HG02943 (cell line): ENCODE results near the gene HSPB6.

Experiments
- ATAC-seq: cut with Tn5 transposase; IDR thresholded peaks from one replicate; pipeline ENCODE4 v1.9.1; 2021; ENCODE audit warnings: mild to moderate bottlenecking, low read depth, moderate library complexity; ENCODE audit not compliant: unreplicated experiment

HSPB6 gene

GRCh38 chr19:35717665-35718344 is 39.0 kb downstream of the HSPB6 start, which contains the start of gene KMT2B:
Gene KMT2B (plus strand): TSS chr19:35718003. CDS start chr19:35718019, 16 bp downstream.
- no peak for ATAC-seq

- peak; percentile 58 for ATAC-seq
Measured at GRCh38 chr19:35716801-35717664, 39.8 kb downstream of the HSPB6 start.

- peak; percentile 1 for ATAC-seq
Measured at GRCh38 chr19:35715981-35716800, 40.6 kb downstream of the HSPB6 start.

GRCh38 chr19:35715355-35715809 is 41.4 kb downstream of the HSPB6 start:
- no peak for ATAC-seq

GRCh38 chr19:35714601-35715354 is 42.1 kb downstream of the HSPB6 start:
- ATAC-seq = no peak

- no peak for ATAC-seq
Measured at GRCh38 chr19:35713904-35714495, 42.8 kb downstream of the HSPB6 start.

- ATAC-seq = no peak
Measured at GRCh38 chr19:35713506-35713850, 43.4 kb downstream of the HSPB6 start.

- no peak for ATAC-seq
Measured at GRCh38 chr19:35712567-35713505, 44.0 kb downstream of the HSPB6 start.

- no peak for ATAC-seq
Measured at GRCh38 chr19:35710784-35711723, 45.8 kb downstream of the HSPB6 start.

- ATAC-seq = no peak
Measured at GRCh38 chr19:35708391-35708790, 48.4 kb downstream of the HSPB6 start.
